IMR-90 (cell line): Measurements from ENCODE around the gene SH3BP2. TPM values are rescaled to one million over a fixed set of nuclear protein-coding genes. Genes with fewer than 3 reads are reported as not detected.

Experiments
- ATAC-seq: fragments of 200-7000 bp; cut with Tn5 transposase; 2 replicates; pipeline ENCODE4 v1.9.1; 2020; ENCODE audit warnings: low read depth, mild to moderate bottlenecking, moderate library complexity
- BruUV-seq: library from RNA; stranded (reverse); fragments of 400-500 nt; replicated peaks from 2 replicates; lab custom pipeline; 2021; lab: Mats Ljungman, UMichigan
- CTCF ChIA-PET: fragments of 300-600 bp; formaldehyde crosslinking; extraction: SDS; loops from one replicate; lab custom pipeline; 2021; ENCODE audit warnings: antibody characterized with exemption; lab: Yijun Ruan, JAX
- POLR2A ChIA-PET: fragments of 300-600 bp; sonication (Branson Sonifier 250); formaldehyde crosslinking; loops from one replicate; lab custom pipeline; 2022; ENCODE audit warnings: antibody characterized with exemption; ENCODE audit not compliant: unreplicated experiment; lab: Charles Lee
- DNase-seq: peaks from one replicate; pipeline ENCODE4 v3.0.0; 2013
- H2AFZ ChIP-seq: replicated peaks from 2 replicates; pipeline ENCODE3; 2013; ENCODE audit warnings: low read length, mild to moderate bottlenecking; ENCODE audit not compliant: poor library complexity
- H2AK5ac ChIP-seq: 2 replicates; pipeline ENCODE4 v1.6.1; 2013; ENCODE audit warnings: low read depth, low read length, inconsistent platforms
- H2AK9ac ChIP-seq: replicated peaks from 2 replicates; pipeline ENCODE3; 2013; ENCODE audit warnings: mild to moderate bottlenecking, low read depth, low read length, moderate library complexity; ENCODE audit not compliant: poor library complexity
- H2BK120ac ChIP-seq: 2 replicates; pipeline ENCODE4 v1.6.1; 2013; ENCODE audit warnings: low read depth, low read length, inconsistent platforms
- H2BK15ac ChIP-seq: 3 replicates; pipeline ENCODE4 v1.6.1; 2013; ENCODE audit warnings: low read depth, low read length, inconsistent platforms
- H2BK20ac ChIP-seq: 2 replicates; pipeline ENCODE4 v1.6.1; 2013; ENCODE audit warnings: low read depth, mild to moderate bottlenecking, inconsistent platforms, low read length, moderate library complexity
- H2BK5ac ChIP-seq: 2 replicates; pipeline ENCODE4 v1.6.1; 2013; ENCODE audit warnings: mild to moderate bottlenecking, low read depth, low read length, inconsistent platforms; ENCODE audit not compliant: poor library complexity, severe bottlenecking
- H3K14ac ChIP-seq: replicated peaks from 2 replicates; pipeline ENCODE4 v1.6.1; 2013; ENCODE audit warnings: low read depth, low read length, inconsistent platforms
- H3K18ac ChIP-seq: 2 replicates; pipeline ENCODE4 v1.6.1; 2013; ENCODE audit warnings: low read depth, low read length, control low read depth
- H3K23ac ChIP-seq: 2 replicates; pipeline ENCODE4 v1.6.1; 2013; ENCODE audit warnings: low read depth, low read length, inconsistent platforms
- H3K27ac ChIP-seq: 2 replicates; pipeline ENCODE4 v1.5.1; 2013; ENCODE audit warnings: mild to moderate bottlenecking, control low read depth, low read length; ENCODE audit not compliant: insufficient read depth
- H3K27me3 ChIP-seq: 2 replicates; pipeline ENCODE4 v1.6.1; 2013; ENCODE audit warnings: low read length; ENCODE audit not compliant: control insufficient read depth, insufficient read depth
- H3K36me3 ChIP-seq: 2 replicates; pipeline ENCODE4 v1.6.1; 2013; ENCODE audit warnings: low read length, mixed read lengths; ENCODE audit not compliant: control insufficient read depth, insufficient read depth
- H3K4ac ChIP-seq: 2 replicates; pipeline ENCODE4 v1.6.1; 2013; ENCODE audit warnings: low read depth, low read length, inconsistent platforms
- H3K4me1 ChIP-seq: 2 replicates; pipeline ENCODE4 v1.6.1; 2013; ENCODE audit warnings: low read length, mixed read lengths; ENCODE audit not compliant: control insufficient read depth, insufficient read depth
- H3K4me2 ChIP-seq: 2 replicates; pipeline ENCODE4 v1.6.1; 2013; ENCODE audit warnings: low read depth, mild to moderate bottlenecking, control low read depth, low read length, moderate library complexity
- H3K4me3 ChIP-seq: 2 replicates; pipeline ENCODE4 v1.5.1; 2013; ENCODE audit warnings: low read depth, mild to moderate bottlenecking, control low read depth, low read length, moderate library complexity; ENCODE audit not compliant: insufficient read depth
- H3K56ac ChIP-seq: 2 replicates; pipeline ENCODE4 v1.6.1; 2013; ENCODE audit warnings: low read length, inconsistent platforms; ENCODE audit not compliant: insufficient read depth; ENCODE audit errors: extremely low read depth
- H3K79me1 ChIP-seq, 2 experiments: 2 replicates each; pipeline ENCODE4 v1.6.1; 2013; ENCODE audit warnings: low read length in 2 of 2, inconsistent platforms in 1 of 2, low read depth in 1 of 2
- H3K9ac ChIP-seq: 2 replicates; pipeline ENCODE4 v1.6.1; 2013; ENCODE audit warnings: low read depth, low read length, control low read depth
- H3K9me1 ChIP-seq: 2 replicates; pipeline ENCODE4 v1.6.1; 2013; ENCODE audit warnings: low read length, inconsistent platforms; ENCODE audit not compliant: insufficient read depth
- H3K9me3 ChIP-seq: 2 replicates; pipeline ENCODE4 v1.6.1; 2013; ENCODE audit warnings: low read length; ENCODE audit not compliant: control insufficient read depth, insufficient read depth
- H4K20me1 ChIP-seq: 2 replicates; pipeline ENCODE4 v1.6.1; 2013; ENCODE audit warnings: low read length, inconsistent platforms; ENCODE audit not compliant: insufficient read depth
- H4K5ac ChIP-seq: 2 replicates; pipeline ENCODE4 v1.6.1; 2013; ENCODE audit warnings: mild to moderate bottlenecking, low read depth, low read length, control low read depth
- H4K8ac ChIP-seq, 2 experiments: 2 replicates each; pipeline ENCODE4 v1.6.1; 2013; ENCODE audit warnings: low read depth in 2 of 2, low read length in 2 of 2, control low read depth in 1 of 2, inconsistent platforms in 1 of 2
- H4K91ac ChIP-seq: 2 replicates; pipeline ENCODE4 v1.6.1; 2013; ENCODE audit warnings: low read depth, low read length, inconsistent platforms; ENCODE audit not compliant: insufficient read depth
- BHLHE40 ChIP-seq: fragments of 150-350 bp; IDR thresholded peaks from 2 replicates; pipeline ENCODE4 v1.6.1; 2016; ENCODE audit warnings: mild to moderate bottlenecking, low read depth, low read length
- CEBPB ChIP-seq: IDR thresholded peaks from 2 replicates; pipeline ENCODE4 v1.6.1; 2012; ENCODE audit warnings: low read depth, low read length, improper control_type of control experiment
- CHD1 ChIP-seq: IDR thresholded peaks from 2 replicates; pipeline ENCODE4 v1.6.1; 2012; ENCODE audit warnings: low read depth, low read length, improper control_type of control experiment
- FOS ChIP-seq: fragments of 150-350 bp; IDR thresholded peaks from 2 replicates; pipeline ENCODE4 v1.6.1; 2016; ENCODE audit warnings: low read depth, low read length
- MAFK ChIP-seq: IDR thresholded peaks from 2 replicates; pipeline ENCODE4 v1.6.1; 2012; ENCODE audit warnings: low read depth, low read length, improper control_type of control experiment
- MAZ ChIP-seq: IDR thresholded peaks from 2 replicates; pipeline ENCODE4 v1.6.1; 2012; ENCODE audit warnings: low read depth, mild to moderate bottlenecking, low read length, improper control_type of control experiment, moderate library complexity, borderline replicate concordance
- MXI1 ChIP-seq: IDR thresholded peaks from 2 replicates; pipeline ENCODE4 v1.6.1; 2012; ENCODE audit warnings: low read depth, mild to moderate bottlenecking, low read length, moderate library complexity, borderline replicate concordance
- NFE2L2 ChIP-seq: fragments of 150-350 bp; IDR thresholded peaks from 2 replicates; pipeline ENCODE4 v1.6.1; 2016; ENCODE audit warnings: low read depth, mild to moderate bottlenecking, low read length
- POLR2A ChIP-seq: IDR thresholded peaks from 2 replicates; pipeline ENCODE4 v1.6.1; 2012; ENCODE audit warnings: mild to moderate bottlenecking, low read depth, low read length
- RAD21 ChIP-seq: IDR thresholded peaks from 2 replicates; pipeline ENCODE4 v1.6.1; 2012; ENCODE audit warnings: low read length, improper control_type of control experiment
- RCOR1 ChIP-seq: IDR thresholded peaks from 2 replicates; pipeline ENCODE4 v1.6.1; 2012; ENCODE audit warnings: mild to moderate bottlenecking, low read length, improper control_type of control experiment; ENCODE audit not compliant: insufficient replicate concordance
- RFX5 ChIP-seq: IDR thresholded peaks from 2 replicates; pipeline ENCODE4 v1.8.0; 2012; ENCODE audit warnings: low read depth, mild to moderate bottlenecking, low read length, moderate library complexity
- SMC3 ChIP-seq: fragments of 150-350 bp; IDR thresholded peaks from 2 replicates; pipeline ENCODE4 v1.6.1; 2016; ENCODE audit warnings: low read depth, mild to moderate bottlenecking, antibody characterized with exemption, low read length, moderate library complexity
- WGBS, 2 experiments: methylation state at CpG; one replicate each; pipeline versions ENCODE4 v1.1.5 to v1.1.7; 2013; ENCODE audit warnings: missing lambda C conversion rate in 2 of 2; ENCODE audit not compliant: insufficient read length in 1 of 2; ENCODE audit errors: extremely low coverage in 2 of 2; 5-methylcytosine and 5-hydroxymethylcytosine counted together
- dilution Hi-C: fragments of 300-500 bp; cut with HindIII; formaldehyde crosslinking; loops from one replicate; pipeline ENCODE4 v1.14.3; 2018; ENCODE audit warnings: low sequenced_read_pairs; ENCODE audit not compliant: unreplicated experiment
- in situ Hi-C: fragments of 300-500 bp; cut with MboI; formaldehyde crosslinking; loops from 3 replicates; pipeline ENCODE4 v1.14.3; 2019; ENCODE audit warnings: low sequenced_read_pairs, inconsistent platforms, mixed read lengths
- intact Hi-C: fragments of 100-400 bp; cut with micrococcal nuclease; formaldehyde crosslinking; loops from 2 replicates; pipeline ENCODE4 v1.10.0; 2022
- polyA plus RNA-seq, 3 experiments: library from polyadenylated mRNA; depleted of rRNA; stranded (reverse); fragments of >200 nt; gene quantifications; 2 replicates each; pipeline ENCODE4 v1.2.3, GENCODE V29; 2012; ENCODE audit warnings: low replicate concordance in 1 of 3
- total RNA-seq: library from RNA; depleted of rRNA; stranded (reverse); fragments of >200 nt; gene quantifications from 2 replicates; pipeline ENCODE4 v1.2.3, GENCODE V29; 2012
- TF ChIP-seq, protein P1 (sequence below): fragments of 150-350 bp; IDR thresholded peaks from 2 replicates; pipeline ENCODE4 v1.6.1; 2016; ENCODE audit warnings: low read depth, mild to moderate bottlenecking, low read length, moderate library complexity, borderline replicate concordance
- TF ChIP-seq, protein P2 (sequence below): fragments of 150-350 bp; IDR thresholded peaks from 2 replicates; pipeline ENCODE4 v1.6.1; 2017; ENCODE audit warnings: mild to moderate bottlenecking, antibody characterized with exemption, low read length, low read depth
- TF ChIP-seq, protein P3 (sequence below): conservative IDR thresholded peaks from 2 replicates; pipeline ENCODE4 v1.5.1; 2012; ENCODE audit warnings: mild to moderate bottlenecking, low read depth, low read length, improper control_type of control experiment

The SH3BP2 gene
- total and polyA plus RNA-seq, 2 of the 4 experiments (the other 2 are of a cell fraction), result 9.0 to 37.2 TPM

DNA sequence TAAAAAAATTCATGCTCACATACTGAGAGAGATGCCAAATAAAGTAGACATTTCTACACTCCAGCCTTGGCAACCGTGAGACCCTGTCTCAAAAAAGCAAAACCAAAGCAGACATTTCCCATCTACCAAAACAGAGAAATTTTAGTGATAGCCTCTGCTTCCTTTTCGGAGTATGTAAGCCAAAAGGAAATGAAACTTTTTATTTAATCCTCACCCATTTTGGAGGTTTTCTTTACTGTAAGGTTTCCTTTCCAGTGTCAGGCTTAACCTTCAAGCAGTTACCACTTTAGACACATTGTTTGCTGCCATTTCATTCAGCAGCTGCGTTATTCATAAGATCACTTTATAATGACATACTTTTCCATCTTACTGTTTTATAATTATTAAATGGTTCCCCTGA, 66.6 kb downstream of the SH3BP2 start:
- Histone ChIP-seq H2AFZ (no peak overlapping the region), H3K27me3 (no peaks in the 10 kb centered on the region), H3K9me3 (no peaks in the 10 kb centered on the region), H3K18ac (no peak overlapping the region), H3K4me2 (peak overlapping the region; percentile 30; the same call in 1 of the 2 replicates), H3K9ac (no peak overlapping the region), H2AK5ac (no peak overlapping the region), H3K23ac (peak overlapping the region; percentile 87; the same call in 1 of the 2 replicates), H2BK120ac (no peak overlapping the region), H3K9me1 (peaks cover 23% of the 10 kb centered on the region), H3K4me1 (peaks cover 36% of the 10 kb centered on the region), H3K4ac (no peak overlapping the region), H4K20me1 (peaks cover 86% of the 10 kb centered on the region), H3K14ac (no peak overlapping the region), H3K79me1 (peaks cover 21 to 76% of the 10 kb centered on the region in 2 experiments), H3K4me3 (no peak overlapping the region), H2AK9ac (no peak overlapping the region), H2BK20ac (no peak overlapping the region), H4K5ac (no peak overlapping the region), H4K8ac (no peak overlapping the region), H2BK5ac (no peak overlapping the region), H3K27ac (no peak overlapping the region), H2BK15ac (no peak overlapping the region), H3K36me3 (peaks cover 2% of the 10 kb centered on the region), H3K56ac (no peak overlapping the region), H4K91ac (no peak overlapping the region)
- CTCF ChIA-PET, result no interaction called here
- in situ Hi-C loops, result no loop called here
- DNase-seq (no peak), ATAC-seq (no peak)
- intact Hi-C loops, result no loop called here
- WGBS, 2 experiments, result no CpG with 5 or more reads among the region's 3 CpGs
- TF ChIP-seq RCOR1 (no peak), SMC3 (no peak), CEBPB (no peak), BHLHE40 (no peak), MAFK (no peak), MAZ (no peak), FOS (no peak), POLR2A (no peak), RFX5 (no peak), CHD1 (no peak), MXI1 (no peak), NFE2L2 (no peak), RAD21 (no peak)
- TF ChIP-seq, protein P1, sequence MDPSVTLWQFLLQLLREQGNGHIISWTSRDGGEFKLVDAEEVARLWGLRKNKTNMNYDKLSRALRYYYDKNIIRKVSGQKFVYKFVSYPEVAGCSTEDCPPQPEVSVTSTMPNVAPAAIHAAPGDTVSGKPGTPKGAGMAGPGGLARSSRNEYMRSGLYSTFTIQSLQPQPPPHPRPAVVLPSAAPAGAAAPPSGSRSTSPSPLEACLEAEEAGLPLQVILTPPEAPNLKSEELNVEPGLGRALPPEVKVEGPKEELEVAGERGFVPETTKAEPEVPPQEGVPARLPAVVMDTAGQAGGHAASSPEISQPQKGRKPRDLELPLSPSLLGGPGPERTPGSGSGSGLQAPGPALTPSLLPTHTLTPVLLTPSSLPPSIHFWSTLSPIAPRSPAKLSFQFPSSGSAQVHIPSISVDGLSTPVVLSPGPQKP, result no peak
- TF ChIP-seq, protein P2, sequence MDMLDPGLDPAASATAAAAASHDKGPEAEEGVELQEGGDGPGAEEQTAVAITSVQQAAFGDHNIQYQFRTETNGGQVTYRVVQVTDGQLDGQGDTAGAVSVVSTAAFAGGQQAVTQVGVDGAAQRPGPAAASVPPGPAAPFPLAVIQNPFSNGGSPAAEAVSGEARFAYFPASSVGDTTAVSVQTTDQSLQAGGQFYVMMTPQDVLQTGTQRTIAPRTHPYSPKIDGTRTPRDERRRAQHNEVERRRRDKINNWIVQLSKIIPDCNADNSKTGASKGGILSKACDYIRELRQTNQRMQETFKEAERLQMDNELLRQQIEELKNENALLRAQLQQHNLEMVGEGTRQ, result no peak
- TF ChIP-seq, protein P3, sequence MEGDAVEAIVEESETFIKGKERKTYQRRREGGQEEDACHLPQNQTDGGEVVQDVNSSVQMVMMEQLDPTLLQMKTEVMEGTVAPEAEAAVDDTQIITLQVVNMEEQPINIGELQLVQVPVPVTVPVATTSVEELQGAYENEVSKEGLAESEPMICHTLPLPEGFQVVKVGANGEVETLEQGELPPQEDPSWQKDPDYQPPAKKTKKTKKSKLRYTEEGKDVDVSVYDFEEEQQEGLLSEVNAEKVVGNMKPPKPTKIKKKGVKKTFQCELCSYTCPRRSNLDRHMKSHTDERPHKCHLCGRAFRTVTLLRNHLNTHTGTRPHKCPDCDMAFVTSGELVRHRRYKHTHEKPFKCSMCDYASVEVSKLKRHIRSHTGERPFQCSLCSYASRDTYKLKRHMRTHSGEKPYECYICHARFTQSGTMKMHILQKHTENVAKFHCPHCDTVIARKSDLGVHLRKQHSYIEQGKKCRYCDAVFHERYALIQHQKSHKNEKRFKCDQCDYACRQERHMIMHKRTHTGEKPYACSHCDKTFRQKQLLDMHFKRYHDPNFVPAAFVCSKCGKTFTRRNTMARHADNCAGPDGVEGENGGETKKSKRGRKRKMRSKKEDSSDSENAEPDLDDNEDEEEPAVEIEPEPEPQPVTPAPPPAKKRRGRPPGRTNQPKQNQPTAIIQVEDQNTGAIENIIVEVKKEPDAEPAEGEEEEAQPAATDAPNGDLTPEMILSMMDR, result no peak
- BruUV-seq, result no TSS peak
- dilution Hi-C loops, result no loop called here
- POLR2A ChIA-PET, result no interaction called here
